Panc1 (cell line): ENCODE data around the gene EFNA5.

Experiments
- CTCF ChIP-seq: fragments of 450-650 bp; IDR thresholded peaks from 2 replicates; pipeline ENCODE4 v1.5.1; 2017; ENCODE audit warnings: mild to moderate bottlenecking
- SIN3A ChIP-seq: IDR thresholded peaks from 2 replicates; pipeline ENCODE4 v1.6.1; 2012; ENCODE audit warnings: low read depth, mild to moderate bottlenecking, low read length, moderate library complexity, borderline replicate concordance; ENCODE audit not compliant: insufficient read depth

- TF ChIP-seq SIN3A, result no peak
- no peak for TF ChIP-seq CTCF
Measured at GRCh38 chr5:107538805-107539445, 131.8 kb downstream of the EFNA5 start.
